HEK293 (cell line): ENCODE data around the gene GANAB.

Experiments
- GFI1B ChIP-seq: fragments of 450-650 bp; formaldehyde crosslinking; IDR thresholded peaks from 2 replicates; pipeline ENCODE4 v1.5.1; 2016; ENCODE audit warnings: missing biosample characterization, missing genetic modification characterization
- HOXA7 ChIP-seq: sonication (generic); formaldehyde crosslinking; IDR thresholded peaks from 2 replicates; pipeline ENCODE4 v1.8.1; 2022; ENCODE audit warnings: missing genetic modification reagents, borderline replicate concordance
- KLF10 ChIP-seq: fragments of 450-650 bp; IDR thresholded peaks from 2 replicates; pipeline ENCODE4 v1.5.1; 2018; ENCODE audit warnings: missing biosample characterization, mild to moderate bottlenecking, missing genetic modification characterization
- KLF7 ChIP-seq: fragments of 450-650 bp; formaldehyde crosslinking; IDR thresholded peaks from 2 replicates; pipeline ENCODE4 v1.5.1; 2016; ENCODE audit warnings: missing biosample characterization, missing genetic modification characterization, borderline replicate concordance
- OVOL3 ChIP-seq: fragments of 450-650 bp; formaldehyde crosslinking; IDR thresholded peaks from 2 replicates; pipeline ENCODE4 v1.5.1; 2016; ENCODE audit warnings: missing biosample characterization, missing genetic modification characterization
- PATZ1 ChIP-seq: fragments of 450-650 bp; formaldehyde crosslinking; IDR thresholded peaks from 2 replicates; pipeline ENCODE4 v1.5.1; 2016; ENCODE audit warnings: missing biosample characterization, missing genetic modification characterization
- YY1 ChIP-seq: fragments of 450-650 bp; formaldehyde crosslinking; IDR thresholded peaks from 2 replicates; pipeline ENCODE4 v1.5.1; 2018; ENCODE audit warnings: missing biosample characterization, missing genetic modification characterization
- ZBTB17 ChIP-seq: fragments of 450-650 bp; formaldehyde crosslinking; IDR thresholded peaks from 2 replicates; pipeline ENCODE4 v1.5.1; 2016; ENCODE audit warnings: missing biosample characterization, missing genetic modification characterization
- ZBTB20 ChIP-seq: fragments of 450-650 bp; formaldehyde crosslinking; IDR thresholded peaks from 2 replicates; pipeline ENCODE4 v1.5.1; 2016; ENCODE audit warnings: missing biosample characterization, missing genetic modification characterization
- ZBTB21 ChIP-seq: fragments of 450-650 bp; formaldehyde crosslinking; IDR thresholded peaks from 2 replicates; pipeline ENCODE4 v1.5.1; 2017; ENCODE audit warnings: missing biosample characterization, missing genetic modification characterization
- ZNF114 ChIP-seq: fragments of 450-650 bp; formaldehyde crosslinking; IDR thresholded peaks from 2 replicates; pipeline ENCODE4 v1.5.0; 2017; ENCODE audit warnings: missing biosample characterization, missing genetic modification characterization
- ZNF132 ChIP-seq: fragments of 450-650 bp; formaldehyde crosslinking; IDR thresholded peaks from 2 replicates; pipeline ENCODE4 v1.5.1; 2017; ENCODE audit warnings: missing biosample characterization, missing genetic modification characterization, borderline replicate concordance
- ZNF155 ChIP-seq: fragments of 450-650 bp; formaldehyde crosslinking; IDR thresholded peaks from 2 replicates; pipeline ENCODE4 v1.5.1; 2016; ENCODE audit warnings: missing biosample characterization, missing genetic modification characterization
- ZNF211 ChIP-seq: fragments of 450-650 bp; formaldehyde crosslinking; IDR thresholded peaks from 2 replicates; pipeline ENCODE4 v1.5.1; 2016; ENCODE audit warnings: low read depth, missing biosample characterization, missing genetic modification characterization
- ZNF24 ChIP-seq: fragments of 450-650 bp; formaldehyde crosslinking; IDR thresholded peaks from 2 replicates; pipeline ENCODE4 v1.5.1; 2016; ENCODE audit warnings: missing biosample characterization, missing genetic modification characterization
- ZNF248 ChIP-seq: fragments of 450-650 bp; formaldehyde crosslinking; IDR thresholded peaks from 2 replicates; pipeline ENCODE4 v1.5.1; 2017; ENCODE audit warnings: missing biosample characterization, missing genetic modification characterization
- ZNF274 ChIP-seq, 2 experiments: fragments of 200-500 bp in 1 of 2; fragments of 450-650 bp in 1 of 2; sonication (Bioruptor generic) in 1 of 2; formaldehyde crosslinking in 1 of 2; IDR thresholded peaks; 2 replicates each; pipeline versions ENCODE4 v1.5.1 to v1.6.1; 2014 to 2016; ENCODE audit warnings: borderline replicate concordance in 1 of 2, inconsistent platforms in 1 of 2, low read length in 1 of 2, missing biosample characterization in 1 of 2, missing genetic modification characterization in 1 of 2
- ZNF292 ChIP-seq: fragments of 450-650 bp; formaldehyde crosslinking; IDR thresholded peaks from 2 replicates; pipeline ENCODE4 v1.5.1; 2016; ENCODE audit warnings: low read depth, missing biosample characterization, missing genetic modification characterization, borderline replicate concordance
- ZNF341 ChIP-seq: fragments of 450-650 bp; formaldehyde crosslinking; IDR thresholded peaks from 2 replicates; pipeline ENCODE4; 2016; ENCODE audit warnings: low read depth, missing biosample characterization, missing genetic modification characterization
- ZNF391 ChIP-seq: fragments of 450-650 bp; formaldehyde crosslinking; IDR thresholded peaks from 2 replicates; pipeline ENCODE4 v1.5.1; 2016; ENCODE audit warnings: low read depth, missing biosample characterization, missing genetic modification characterization, borderline replicate concordance
- ZNF549 ChIP-seq: fragments of 450-650 bp; IDR thresholded peaks from 2 replicates; pipeline ENCODE4 v1.5.1; 2018; ENCODE audit warnings: missing biosample characterization, missing genetic modification characterization, mild to moderate bottlenecking, inconsistent platforms, moderate library complexity
- ZNF571 ChIP-seq: fragments of 450-650 bp; formaldehyde crosslinking; IDR thresholded peaks from 2 replicates; pipeline ENCODE4 v1.5.0; 2017; ENCODE audit warnings: missing biosample characterization, missing genetic modification characterization
- ZNF701 ChIP-seq: fragments of 450-650 bp; formaldehyde crosslinking; IDR thresholded peaks from 2 replicates; pipeline ENCODE4 v1.5.1; 2016; ENCODE audit warnings: missing biosample characterization, missing genetic modification characterization
- ZNF768 ChIP-seq: fragments of 450-650 bp; formaldehyde crosslinking; IDR thresholded peaks from 2 replicates; pipeline ENCODE4 v1.5.1; 2018; ENCODE audit warnings: missing biosample characterization, mild to moderate bottlenecking, missing genetic modification characterization
- ZSCAN4 ChIP-seq: fragments of 450-650 bp; formaldehyde crosslinking; IDR thresholded peaks from 2 replicates; pipeline ENCODE4 v1.5.1; 2017; ENCODE audit warnings: missing biosample characterization, missing genetic modification characterization
- TF ChIP-seq, protein P1 (sequence below): fragments of 450-650 bp; formaldehyde crosslinking; IDR thresholded peaks from 2 replicates; pipeline ENCODE4 v1.5.1; 2016; ENCODE audit warnings: missing biosample characterization, missing genetic modification characterization
- TF ChIP-seq, protein P2 (sequence below): fragments of 450-650 bp; formaldehyde crosslinking; IDR thresholded peaks from 2 replicates; pipeline ENCODE4 v1.5.1; 2016; ENCODE audit warnings: missing biosample characterization, missing genetic modification characterization

The GANAB gene

GRCh38 chr11:62645946-62646824 is at the start of gene GANAB (continued):
- TF ChIP-seq, protein P1, sequence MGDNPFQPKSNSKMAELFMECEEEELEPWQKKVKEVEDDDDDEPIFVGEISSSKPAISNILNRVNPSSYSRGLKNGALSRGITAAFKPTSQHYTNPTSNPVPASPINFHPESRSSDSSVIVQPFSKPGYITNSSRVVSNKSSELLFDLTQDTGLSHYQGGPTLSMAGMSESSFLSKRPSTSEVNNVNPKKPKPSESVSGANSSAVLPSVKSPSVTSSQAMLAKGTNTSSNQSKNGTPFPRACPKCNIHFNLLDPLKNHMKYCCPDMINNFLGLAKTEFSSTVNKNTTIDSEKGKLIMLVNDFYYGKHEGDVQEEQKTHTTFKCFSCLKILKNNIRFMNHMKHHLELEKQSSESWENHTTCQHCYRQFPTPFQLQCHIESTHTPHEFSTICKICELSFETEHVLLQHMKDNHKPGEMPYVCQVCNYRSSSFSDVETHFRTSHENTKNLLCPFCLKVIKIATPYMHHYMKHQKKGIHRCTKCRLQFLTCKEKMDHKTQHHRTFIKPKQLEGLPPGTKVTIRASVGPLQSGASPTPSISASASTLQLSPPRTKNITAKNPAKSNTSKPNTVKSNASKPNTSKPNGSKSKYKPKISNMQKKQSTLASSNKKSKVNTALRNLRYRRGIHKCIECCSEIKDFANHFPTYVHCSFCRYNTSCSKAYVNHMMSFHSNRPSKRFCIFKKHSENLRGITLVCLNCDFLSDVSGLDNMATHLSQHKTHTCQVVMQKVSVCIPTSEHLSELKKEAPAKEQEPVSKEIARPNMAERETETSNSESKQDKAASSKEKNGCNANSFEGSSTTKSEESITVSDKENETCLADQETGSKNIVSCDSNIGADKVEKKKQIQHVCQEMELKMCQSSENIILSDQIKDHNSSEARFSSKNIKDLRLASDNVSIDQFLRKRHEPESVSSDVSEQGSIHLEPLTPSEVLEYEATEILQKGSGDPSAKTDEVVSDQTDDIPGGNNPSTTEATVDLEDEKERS (tag by site-specific recombination): no peak
- TF ChIP-seq ZNF211 (tag by site-specific recombination) (no peak), HOXA7 (CRISPR knock-in tag) (no peak), ZNF571 (no peak), ZNF155 (tag by site-specific recombination) (no peak), ZNF24 (tag by site-specific recombination) (no peak), ZNF701 (no peak), ZSCAN4 (tag by site-specific recombination) (no peak), ZBTB21 (tag by site-specific recombination) (no peak), KLF7 (tag by site-specific recombination) (0 out of 2 replicates have a peak, but pooled peaks have one; percentile 27), KLF10 (tag by site-specific recombination) (0 out of 2 replicates have a peak, but pooled peaks have one; percentile 14), ZNF768 (no peak), ZNF248 (tag by site-specific recombination) (no peak), ZNF132 (tag by site-specific recombination) (no peak), ZNF114 (tag by site-specific recombination) (no peak), ZBTB17 (tag by site-specific recombination) (no peak), GFI1B (tag by site-specific recombination) (no peak), ZNF292 (no peak), PATZ1 (peak; percentile 70), ZNF274 (IDR thresholded peaks at IDR 0.05; ENCODE audit: low read length) (no peak), ZNF274 (tag by site-specific recombination; IDR thresholded peaks at IDR 0.05; ENCODE audit: borderline replicate concordance) (no peak), ZBTB20 (tag by site-specific recombination) (no peak), ZNF341 (no peak), ZNF549 (tag by site-specific recombination) (no peak), OVOL3 (tag by site-specific recombination) (no peak), ZNF391 (tag by site-specific recombination) (no peak), YY1 (tag by site-specific recombination) (peak; percentile 85)
- TF ChIP-seq, protein P2, sequence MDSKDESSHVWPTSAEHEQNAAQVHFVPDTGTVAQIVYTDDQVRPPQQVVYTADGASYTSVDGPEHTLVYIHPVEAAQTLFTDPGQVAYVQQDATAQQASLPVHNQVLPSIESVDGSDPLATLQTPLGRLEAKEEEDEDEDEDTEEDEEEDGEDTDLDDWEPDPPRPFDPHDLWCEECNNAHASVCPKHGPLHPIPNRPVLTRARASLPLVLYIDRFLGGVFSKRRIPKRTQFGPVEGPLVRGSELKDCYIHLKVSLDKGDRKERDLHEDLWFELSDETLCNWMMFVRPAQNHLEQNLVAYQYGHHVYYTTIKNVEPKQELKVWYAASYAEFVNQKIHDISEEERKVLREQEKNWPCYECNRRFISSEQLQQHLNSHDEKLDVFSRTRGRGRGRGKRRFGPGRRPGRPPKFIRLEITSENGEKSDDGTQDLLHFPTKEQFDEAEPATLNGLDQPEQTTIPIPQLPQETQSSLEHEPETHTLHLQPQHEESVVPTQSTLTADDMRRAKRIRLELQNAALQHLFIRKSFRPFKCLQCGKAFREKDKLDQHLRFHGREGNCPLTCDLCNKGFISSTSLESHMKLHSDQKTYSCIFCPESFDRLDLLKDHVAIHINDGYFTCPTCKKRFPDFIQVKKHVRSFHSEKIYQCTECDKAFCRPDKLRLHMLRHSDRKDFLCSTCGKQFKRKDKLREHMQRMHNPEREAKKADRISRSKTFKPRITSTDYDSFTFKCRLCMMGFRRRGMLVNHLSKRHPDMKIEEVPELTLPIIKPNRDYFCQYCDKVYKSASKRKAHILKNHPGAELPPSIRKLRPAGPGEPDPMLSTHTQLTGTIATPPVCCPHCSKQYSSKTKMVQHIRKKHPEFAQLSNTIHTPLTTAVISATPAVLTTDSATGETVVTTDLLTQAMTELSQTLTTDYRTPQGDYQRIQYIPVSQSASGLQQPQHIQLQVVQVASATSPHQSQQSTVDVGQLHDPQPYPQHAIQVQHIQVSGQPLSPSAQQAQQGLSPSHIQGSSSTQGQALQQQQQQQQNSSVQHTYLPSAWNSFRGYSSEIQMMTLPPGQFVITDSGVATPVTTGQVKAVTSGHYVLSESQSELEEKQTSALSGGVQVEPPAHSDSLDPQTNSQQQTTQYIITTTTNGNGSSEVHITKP (tag by site-specific recombination): 0 out of 2 replicates have a peak, but pooled peaks have one; percentile 10
